Measurements from ENCODE around the gene FBXW8. TPM values are rescaled to one million over a fixed set of nuclear protein-coding genes. Genes with fewer than 3 reads are reported as not detected.
A peak's percentile ranks its signal among the peaks of the same experiment; 100 is the strongest.

FBXW8 gene
- total RNA-seq, 1 experiment from 2014 or later = 15.3 TPM

- Histone ChIP-seq H2BK5ac (ENCODE audit: insufficient read length, low read length) (no peak overlapping the region), H3K4me2 (ENCODE audit: insufficient read depth, insufficient read length, low read length) (peak overlapping the region; percentile 59), H3K9ac (ENCODE audit: extremely low read depth, insufficient read length, low read length) (no peak overlapping the region), H3K23me2 (ENCODE audit: insufficient read length, low read depth, low read length, poor library complexity, severe bottlenecking) (peaks cover 22% of the 10 kb centered on the region), H3K18ac (ENCODE audit: insufficient read length, low read depth, low read length) (no peak overlapping the region), H3T11ph (ENCODE audit: low read length) (no peak overlapping the region), H3K79me1 (ENCODE audit: insufficient read depth, low read depth, low read length, poor library complexity, severe bottlenecking) (no peaks in the 10 kb centered on the region), H2AK5ac (ENCODE audit: insufficient read length, low read length) (no peak overlapping the region), H3K27me3 (ENCODE audit: insufficient read depth, low read length) (peaks cover 47% of the 10 kb centered on the region), H3K79me2 (ENCODE audit: insufficient read depth, low read length) (no peaks in the 10 kb centered on the region), H3K27ac (ENCODE audit: insufficient read length, low read depth, low read length) (no peak overlapping the region), H2AFZ (ENCODE audit: low read length) (no peak overlapping the region), H3K4me1 (ENCODE audit: insufficient read depth, low read length) (no peaks in the 10 kb centered on the region), H3K4ac (ENCODE audit: low read depth, low read length) (no peak overlapping the region), H2BK20ac (ENCODE audit: low read depth, low read length, poor library complexity, severe bottlenecking) (no peak overlapping the region), H4K20me1 (ENCODE audit: control insufficient read depth, insufficient read depth, insufficient read length) (no peaks in the 10 kb centered on the region), H4K91ac (ENCODE audit: insufficient read length, low read depth, low read length) (no peak overlapping the region), H2BK12ac (ENCODE audit: insufficient read length, low read depth, low read length) (no peak overlapping the region), H3K56ac (ENCODE audit: insufficient read length, low read depth, low read length) (no peak overlapping the region), H3K23ac (ENCODE audit: insufficient read length, low read depth, low read length) (no peak overlapping the region), H4K8ac (replicated peaks; ENCODE audit: insufficient read length, low read depth, low read length) (no peak overlapping the region), H3K14ac (ENCODE audit: insufficient read depth, low read length) (no peak overlapping the region), H2BK120ac (ENCODE audit: low read depth, low read length, poor library complexity, severe bottlenecking) (no peak overlapping the region), H2BK15ac (ENCODE audit: low read depth, low read length) (no peak overlapping the region), H4K5ac (ENCODE audit: insufficient read length, low read depth, low read length) (no peak overlapping the region), H3K9me3 (ENCODE audit: control insufficient read depth, low read depth, low read length) (no peaks in the 10 kb centered on the region)
- no peak overlapping the region for H3K27ac Mint-ChIP-seq
- TF ChIP-seq CTCF (conservative IDR thresholded peaks at IDR 0.05) = no peak
- peaks cover 45 to 52% of the 10 kb centered on the region in 2 experiments for H3K4me1 Mint-ChIP-seq
- H3K27me3 Mint-ChIP-seq (ENCODE audit: low read depth) = peaks cover 95% of the 10 kb centered on the region
- no peaks in the 10 kb centered on the region; a peak in 1 of 7 replicates for H3K36me3 Mint-ChIP-seq (ENCODE audit: insufficient read depth in 1 of 3, low read depth in 3 of 3)
- H3K4me3 Mint-ChIP-seq = peak overlapping the region; percentile 73 to 90
- no CpG with 5 or more reads among the region's 21 CpGs for WGBS (ENCODE audit: extremely low coverage, insufficient read length, low lambda C conversion rate)
- DNase-seq = peak; percentile 38
- no peaks in the 10 kb centered on the region; a peak in 1 of 5 replicates for H3K9me3 Mint-ChIP-seq
Observed at GRCh38 chr12:116880213-116880816, 30.4 kb upstream of the FBXW8 start.
